GM18861 (cell line): ENCODE results near the gene TOMM22.

Experiments
- ATAC-seq: cut with Tn5 transposase; IDR thresholded peaks from one replicate; pipeline ENCODE4 v1.9.1; 2021; ENCODE audit not compliant: unreplicated experiment

Gene TOMM22

GRCh38 chr22:38713921-38714320, 32.2 kb downstream of the TOMM22 start:
- ATAC-seq: no peak

GRCh38 chr22:38715176-38715764, 33.5 kb downstream of the TOMM22 start:
- ATAC-seq: no peak

- ATAC-seq: no peak
Observed at GRCh38 chr22:38715852-38716251, 34.1 kb downstream of the TOMM22 start.

GRCh38 chr22:38716271-38716670, 34.5 kb downstream of the TOMM22 start:
- no peak for ATAC-seq

GRCh38 chr22:38716826-38717225, 35.1 kb downstream of the TOMM22 start:
- ATAC-seq: no peak

GRCh38 chr22:38717244-38717643, 35.5 kb downstream of the TOMM22 start:
- ATAC-seq: no peak

GRCh38 chr22:38718414-38718813, 36.7 kb downstream of the TOMM22 start:
- no peak for ATAC-seq

GRCh38 chr22:38719196-38719595, 37.4 kb downstream of the TOMM22 start:
- no peak for ATAC-seq

GRCh38 chr22:38720350-38720749, 38.6 kb downstream of the TOMM22 start:
- ATAC-seq: no peak

GRCh38 chr22:38721551-38721950, 39.8 kb downstream of the TOMM22 start:
- no peak for ATAC-seq

- no peak for ATAC-seq
Observed at GRCh38 chr22:38724176-38724575, 42.4 kb downstream of the TOMM22 start.

- no peak for ATAC-seq
Observed at GRCh38 chr22:38724926-38725571, 43.3 kb downstream of the TOMM22 start.

GRCh38 chr22:38725900-38726655, 44.3 kb downstream of the TOMM22 start:
- no peak for ATAC-seq

- ATAC-seq: no peak
Observed at GRCh38 chr22:38727123-38727522, 45.4 kb downstream of the TOMM22 start.

- no peak for ATAC-seq
Observed at GRCh38 chr22:38727530-38728451, 46.0 kb downstream of the TOMM22 start.

GRCh38 chr22:38728871-38729796, 47.4 kb downstream of the TOMM22 start:
- ATAC-seq: no peak

GRCh38 chr22:38729946-38730345, 48.2 kb downstream of the TOMM22 start:
- ATAC-seq: no peak

GRCh38 chr22:38730411-38730871, 48.7 kb downstream of the TOMM22 start:
- ATAC-seq: no peak

- no peak for ATAC-seq
Observed at GRCh38 chr22:38731703-38732161, 50.0 kb downstream of the TOMM22 start.

GRCh38 chr22:38732251-38732815, 50.6 kb downstream of the TOMM22 start:
- no peak for ATAC-seq
